ENCODE measurements around the gene XPO4. TPM values are rescaled to one million over a fixed set of nuclear protein-coding genes. Genes with fewer than 3 reads are reported as not detected.

XPO4 gene
- total and polyA plus RNA-seq, 10 of the 15 experiments (the other 5 are each of a cell fraction or from before 2014, with no cell fraction given): 3.6 to 24.9 (median 18.4) TPM

- TF ChIP-seq TCF7 (IDR thresholded peaks at IDR 0.05; ENCODE audit: borderline replicate concordance) (no peak), ZNF24 (IDR thresholded peaks at IDR 0.05) (no peak), NFXL1 (IDR thresholded peaks at IDR 0.05; ENCODE audit: borderline replicate concordance) (no peak), IRF4 (IDR thresholded peaks at IDR 0.05; ENCODE audit: low read depth, low read length) (no peak), NR2F1 (conservative IDR thresholded peaks at IDR 0.05) (no peak), STAT3 (IDR thresholded peaks at IDR 0.05; ENCODE audit: low read depth, low read length) (no peak), SMAD5 (IDR thresholded peaks at IDR 0.05; ENCODE audit: low read depth) (peak; percentile 76; the same call in 1 of the 2 replicates), TCF3 (IDR thresholded peaks at IDR 0.05; ENCODE audit: borderline replicate concordance, insufficient read depth, low read depth, low read length) (peak; percentile 64; the same call in 1 of the 2 replicates), MXI1 (IDR thresholded peaks at IDR 0.05; ENCODE audit: low read depth, low read length) (0 out of 2 replicates have a peak, but pooled peaks have one; percentile 61), NFIC (IDR thresholded peaks at IDR 0.05; ENCODE audit: low read depth, low read length) (no peak)
- TF ChIP-seq, protein P1, sequence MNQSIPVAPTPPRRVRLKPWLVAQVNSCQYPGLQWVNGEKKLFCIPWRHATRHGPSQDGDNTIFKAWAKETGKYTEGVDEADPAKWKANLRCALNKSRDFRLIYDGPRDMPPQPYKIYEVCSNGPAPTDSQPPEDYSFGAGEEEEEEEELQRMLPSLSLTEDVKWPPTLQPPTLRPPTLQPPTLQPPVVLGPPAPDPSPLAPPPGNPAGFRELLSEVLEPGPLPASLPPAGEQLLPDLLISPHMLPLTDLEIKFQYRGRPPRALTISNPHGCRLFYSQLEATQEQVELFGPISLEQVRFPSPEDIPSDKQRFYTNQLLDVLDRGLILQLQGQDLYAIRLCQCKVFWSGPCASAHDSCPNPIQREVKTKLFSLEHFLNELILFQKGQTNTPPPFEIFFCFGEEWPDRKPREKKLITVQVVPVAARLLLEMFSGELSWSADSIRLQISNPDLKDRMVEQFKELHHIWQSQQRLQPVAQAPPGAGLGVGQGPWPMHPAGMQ (IDR thresholded peaks at IDR 0.05; ENCODE audit: borderline replicate concordance): no peak
These were observed 129.1 kb downstream of the XPO4 start, which contains the start of gene EEF1AKMT1 (continued) for GRCh38 chr13:20773194-20774080.

Data from GM12878 (cell line).